ENCODE data around the gene NUDT8. TPM values are rescaled to one million over a fixed set of nuclear protein-coding genes. Genes with fewer than 3 reads are reported as not detected.

The NUDT8 gene
- total and polyA plus RNA-seq, 9 of the 15 experiments (the other 6 are each of a cell fraction or from before 2014, with no cell fraction given), result 0.23 to 27.8 (median 5.0) TPM

DNA sequence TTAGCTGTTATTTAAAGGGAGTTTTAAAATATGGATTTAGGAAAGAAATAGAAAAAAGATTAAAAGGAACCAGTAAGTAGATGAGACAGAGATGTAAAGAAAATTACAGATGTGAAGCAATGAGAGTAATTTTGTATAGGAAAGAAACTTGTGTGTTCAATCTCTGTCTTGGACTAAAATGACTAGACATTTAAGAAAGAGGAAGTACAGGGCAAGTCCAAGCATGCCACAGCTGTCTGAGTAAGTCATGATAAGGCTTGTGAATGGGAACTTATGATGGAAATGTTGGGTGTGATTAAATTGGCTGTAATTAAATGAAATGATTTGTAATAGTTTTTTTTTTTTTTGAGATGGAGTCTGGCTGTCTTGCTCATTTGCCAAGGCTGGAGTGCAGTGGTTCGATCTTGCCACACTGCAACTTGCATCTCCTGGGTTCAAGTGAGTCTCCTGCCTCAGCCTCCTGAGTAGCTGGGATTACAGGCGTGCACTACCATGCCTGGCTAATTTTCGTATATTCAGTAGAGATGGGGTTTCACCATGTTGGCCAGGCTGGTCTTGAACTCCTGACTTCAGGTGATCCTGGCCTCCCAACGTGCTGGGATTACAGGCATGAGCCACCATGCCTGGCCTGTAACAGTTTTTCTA, 26.7 kb upstream of the NUDT8 start (continued):
- TF ChIP-seq, protein P1, sequence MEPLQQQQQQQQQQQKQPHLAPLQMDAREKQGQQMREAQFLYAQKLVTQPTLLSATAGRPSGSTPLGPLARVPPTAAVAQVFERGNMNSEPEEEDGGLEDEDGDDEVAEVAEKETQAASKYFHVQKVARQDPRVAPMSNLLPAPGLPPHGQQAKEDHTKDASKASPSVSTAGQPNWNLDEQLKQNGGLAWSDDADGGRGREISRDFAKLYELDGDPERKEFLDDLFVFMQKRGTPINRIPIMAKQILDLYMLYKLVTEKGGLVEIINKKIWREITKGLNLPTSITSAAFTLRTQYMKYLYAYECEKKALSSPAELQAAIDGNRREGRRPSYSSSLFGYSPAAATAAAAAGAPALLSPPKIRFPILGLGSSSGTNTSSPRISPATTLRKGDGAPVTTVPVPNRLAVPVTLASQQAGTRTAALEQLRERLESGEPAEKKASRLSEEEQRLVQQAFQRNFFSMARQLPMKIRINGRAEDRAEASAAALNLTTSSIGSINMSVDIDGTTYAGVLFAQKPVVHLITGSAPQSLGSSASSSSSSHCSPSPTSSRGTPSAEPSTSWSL (CRISPR knock-in tag; IDR thresholded peaks at IDR 0.05; ENCODE audit: borderline replicate concordance), result no peak
- TF ChIP-seq SP2 (IDR thresholded peaks at IDR 0.05; ENCODE audit: extremely low read depth, low read depth, low read length, poor library complexity, severe bottlenecking) (no peak), CBX3 (IDR thresholded peaks at IDR 0.05; ENCODE audit: borderline replicate concordance in 1 of 2, low read length in 2 of 2) (peak in 1 of 2 experiments; percentile 92; a peak in 2 of 3 replicates), SUPT5H (IDR thresholded peaks at IDR 0.05) (no peak), NFXL1 (CRISPR knock-in tag; IDR thresholded peaks at IDR 0.05) (no peak), DEAF1 (CRISPR knock-in tag; IDR thresholded peaks at IDR 0.05) (no peak), HNRNPUL1 (IDR thresholded peaks at IDR 0.05; ENCODE audit: low read length) (no peak), GMEB1 (CRISPR knock-in tag; IDR thresholded peaks at IDR 0.05) (no peak), NCOA4 (IDR thresholded peaks at IDR 0.05; ENCODE audit: partially characterized antibody) (no peak), ZNF75A (CRISPR knock-in tag; IDR thresholded peaks at IDR 0.05) (no peak), JUND (IDR thresholded peaks at IDR 0.05; ENCODE audit: borderline replicate concordance, low read depth, low read length) (0 out of 2 replicates have a peak, but pooled peaks have one; percentile 20), JUND (tag; IDR thresholded peaks at IDR 0.05; ENCODE audit: borderline replicate concordance, low read depth, low read length) (no peak; the same call in 2 of the 3 replicates), ELF2 (CRISPR knock-in tag; IDR thresholded peaks at IDR 0.05) (no peak), ZZZ3 (IDR thresholded peaks at IDR 0.05) (no peak), ZNF133 (CRISPR knock-in tag; IDR thresholded peaks at IDR 0.05) (no peak), RFX7 (CRISPR knock-in tag; IDR thresholded peaks at IDR 0.05) (no peak), SIN3A (IDR thresholded peaks at IDR 0.05; ENCODE audit: borderline replicate concordance in 2 of 2, control insufficient read depth in 1 of 2, low read depth in 2 of 2, low read length in 2 of 2) (no peak), MCM5 (IDR thresholded peaks at IDR 0.05; ENCODE audit: low read depth) (no peak), PATZ1 (CRISPR knock-in tag; IDR thresholded peaks at IDR 0.05; ENCODE audit: borderline replicate concordance) (no peak), CBX5 (IDR thresholded peaks at IDR 0.05; ENCODE audit: borderline replicate concordance, low read depth) (peak; percentile 77; the same call in 1 of the 2 replicates), ATF4 (CRISPR knock-in tag; IDR thresholded peaks at IDR 0.05) (no peak)

Measured in K562 (cell line).